GM23248 (cell line): ENCODE measurements around the gene DCAF4. TPM values are rescaled to one million over a fixed set of nuclear protein-coding genes. Genes with fewer than 3 reads are reported as not detected.
A peak's percentile ranks its signal among the peaks of the same experiment; 100 is the strongest.

Source experiments
- DNase-seq: peaks from one replicate; pipeline ENCODE4 v3.0.0-alpha.2; 2015
- H2AFZ ChIP-seq: fragments of 200-600 bp; sonication (generic); 2 replicates; pipeline ENCODE4 v1.6.1; 2016; ENCODE audit warnings: antibody characterized with exemption
- H3F3A ChIP-seq: fragments of 200-600 bp; sonication (generic); 2 replicates; pipeline ENCODE4 v1.6.1; 2016; ENCODE audit warnings: mild to moderate bottlenecking, antibody characterized with exemption, mixed run types; ENCODE audit not compliant: insufficient read depth
- H3K27ac ChIP-seq: fragments of 200-600 bp; sonication (generic); 2 replicates; pipeline ENCODE4 v1.5.1; 2016; ENCODE audit warnings: mild to moderate bottlenecking
- H3K27me3 ChIP-seq: fragments of 200-600 bp; sonication (generic); replicated peaks from 2 replicates; pipeline ENCODE4 v1.6.1; 2016; ENCODE audit warnings: mild to moderate bottlenecking; ENCODE audit not compliant: insufficient read depth
- H3K36me3 ChIP-seq: fragments of 200-600 bp; sonication (generic); 2 replicates; pipeline ENCODE4 v1.6.1; 2016; ENCODE audit warnings: low read depth, mild to moderate bottlenecking
- H3K4me1 ChIP-seq: fragments of 200-600 bp; sonication (generic); 2 replicates; pipeline ENCODE4 v1.6.1; 2016; ENCODE audit warnings: mild to moderate bottlenecking; ENCODE audit not compliant: insufficient read depth
- H3K4me2 ChIP-seq: fragments of 200-600 bp; sonication (generic); one replicate; pipeline ENCODE4 v1.6.1; 2016; ENCODE audit warnings: mild to moderate bottlenecking; ENCODE audit not compliant: unreplicated experiment
- H3K4me3 ChIP-seq: fragments of 200-600 bp; sonication (generic); 2 replicates; pipeline ENCODE4 v1.5.1; 2016; ENCODE audit warnings: mild to moderate bottlenecking
- H3K79me2 ChIP-seq: fragments of 200-600 bp; sonication (generic); 2 replicates; pipeline ENCODE4 v1.6.1; 2016; ENCODE audit warnings: mild to moderate bottlenecking; ENCODE audit not compliant: insufficient read depth
- H3K9ac ChIP-seq: fragments of 200-600 bp; sonication (generic); 2 replicates; pipeline ENCODE4 v1.6.1; 2016; ENCODE audit warnings: mild to moderate bottlenecking
- H3K9me2 ChIP-seq: fragments of 200-600 bp; sonication (generic); 2 replicates; pipeline ENCODE4 v1.6.1; 2016; ENCODE audit warnings: mixed run types, mild to moderate bottlenecking, moderate library complexity; ENCODE audit not compliant: insufficient read depth
- H3K9me3 ChIP-seq: fragments of 200-600 bp; sonication (generic); one replicate; pipeline ENCODE4 v1.6.1; 2017; ENCODE audit warnings: low read depth
- H4K20me1 ChIP-seq: fragments of 200-600 bp; sonication (generic); 2 replicates; pipeline ENCODE4 v1.6.0; 2016; ENCODE audit not compliant: insufficient read depth
- EZH2 ChIP-seq: fragments of 200-600 bp; sonication (generic); IDR thresholded peaks from 2 replicates; pipeline ENCODE4 v1.6.1; 2018; ENCODE audit warnings: antibody characterized with exemption, mild to moderate bottlenecking; ENCODE audit not compliant: insufficient read depth, poor library complexity, severe bottlenecking
- EZH2phosphoT487 ChIP-seq: fragments of 200-600 bp; sonication (generic); IDR thresholded peaks from 2 replicates; pipeline ENCODE4 v1.6.1; 2018; ENCODE audit warnings: antibody characterized with exemption, moderate library complexity, mild to moderate bottlenecking, low read depth; ENCODE audit not compliant: insufficient read depth
- WGBS, 2 experiments: methylation state at CpG; one replicate each; pipeline ENCODE4 v1.1.6; 2015 to 2017; ENCODE audit warnings: low lambda C conversion rate in 2 of 2, low coverage in 1 of 2; ENCODE audit errors: missing lambda C conversion rate in 2 of 2; 5-methylcytosine and 5-hydroxymethylcytosine counted together
- in situ Hi-C: fragments of 300-500 bp; cut with MboI; formaldehyde crosslinking; loops from 2 replicates; pipeline ENCODE4 v1.15.0; 2020
- polyA plus RNA-seq: library from polyadenylated mRNA; unstranded; fragments of >200 nt; fragmentation: Nextera tagmentation; extraction: Ambion mirVana; gene quantifications from 2 replicates; pipeline ENCODE4 v1.2.1, GENCODE V29; 2016
- total RNA-seq: library from RNA; depleted of rRNA; stranded (reverse); fragments of >200 nt; shearing (Covaris generic); gene quantifications from 2 replicates; pipeline ENCODE4 v1.2.3, GENCODE V29; 2014

DCAF4 gene
- total and polyA plus RNA-seq, 2 experiments from 2014 or later, result 17.1 to 20.4 TPM

GRCh38 chr14:72925171-72925759, 999 bp upstream of the DCAF4 start:
- Histone ChIP-seq H3K27me3 (no peaks in the 10 kb centered on the region), H3K9me2 (no peaks in the 10 kb centered on the region), H3K36me3 (no peaks in the 10 kb centered on the region), H3K4me2 (peak overlapping the region; percentile 70), H2AFZ (peak overlapping the region; percentile 88), H3K4me3 (peak overlapping the region; percentile 84), H3K79me2 (peaks cover 24% of the 10 kb centered on the region), H3K9me3 (no peaks in the 10 kb centered on the region), H3K4me1 (0 out of 2 replicates have a peak, but pooled peaks cover 4% of the 10 kb centered on the region), H3F3A (peaks cover 8% of the 10 kb centered on the region; the same call in 1 of the 2 replicates), H3K27ac (0 out of 2 replicates have a peak overlapping the region, but pooled peaks have one; percentile 2), H4K20me1 (no peaks in the 10 kb centered on the region), H3K9ac (peak overlapping the region; percentile 95)
- 78 to 79% methylated on average over 22 of the region's 22 CpGs for WGBS, 2 experiments
- in situ Hi-C loops, result no loop called here
- DNase-seq, result no peak
- TF ChIP-seq EZH2 (no peak), EZH2phosphoT487 (no peak)

GRCh38 chr14:72925815-72926291, 411 bp upstream of the DCAF4 start:
- Histone ChIP-seq H3K4me2 (peak overlapping the region; percentile 70), H4K20me1 (no peaks in the 10 kb centered on the region), H2AFZ (peak overlapping the region; percentile 88), H3K36me3 (no peaks in the 10 kb centered on the region), H3K27me3 (no peaks in the 10 kb centered on the region), H3F3A (peaks cover 8% of the 10 kb centered on the region; the same call in 1 of the 2 replicates), H3K9ac (peak overlapping the region; percentile 95), H3K4me3 (peak overlapping the region; percentile 84), H3K27ac (0 out of 2 replicates have a peak overlapping the region, but pooled peaks have one; percentile 2), H3K9me3 (no peaks in the 10 kb centered on the region), H3K9me2 (no peaks in the 10 kb centered on the region), H3K4me1 (0 out of 2 replicates have a peak, but pooled peaks cover 4% of the 10 kb centered on the region), H3K79me2 (peaks cover 30% of the 10 kb centered on the region)
- in situ Hi-C loops, result no loop called here
- no peak for DNase-seq
- TF ChIP-seq EZH2phosphoT487 (no peak), EZH2 (no peak)
- WGBS, 2 experiments, result 9 to 12% methylated on average over 18 to 32 of the region's 33 CpGs

- Histone ChIP-seq H3K4me3 (no peak overlapping the region), H3K9me3 (no peaks in the 10 kb centered on the region), H3K79me2 (peaks cover 60% of the 10 kb centered on the region), H2AFZ (no peak overlapping the region), H3K4me2 (no peak overlapping the region), H4K20me1 (no peaks in the 10 kb centered on the region), H3K27ac (no peak overlapping the region), H3F3A (no peaks in the 10 kb centered on the region), H3K36me3 (no peaks in the 10 kb centered on the region), H3K27me3 (no peaks in the 10 kb centered on the region), H3K9ac (no peak overlapping the region), H3K9me2 (no peaks in the 10 kb centered on the region), H3K4me1 (no peaks in the 10 kb centered on the region)
- TF ChIP-seq EZH2phosphoT487 (no peak), EZH2 (no peak)
- in situ Hi-C loops, result no loop called here
- no peak for DNase-seq
- 97% methylated on average over 13 to 20 of the region's 21 CpGs for WGBS, 2 experiments
Measured at GRCh38 chr14:72928872-72929271, 2.6 kb downstream of the DCAF4 start.

GRCh38 chr14:72929316-72930080, 3.2 kb downstream of the DCAF4 start:
- Histone ChIP-seq H3K79me2 (peaks cover 66% of the 10 kb centered on the region), H3K4me1 (no peaks in the 10 kb centered on the region), H3K9ac (no peak overlapping the region), H3K27ac (no peak overlapping the region), H3K4me3 (no peak overlapping the region), H3K36me3 (no peaks in the 10 kb centered on the region), H3K9me2 (no peaks in the 10 kb centered on the region), H3F3A (no peaks in the 10 kb centered on the region), H2AFZ (no peak overlapping the region), H4K20me1 (no peaks in the 10 kb centered on the region), H3K4me2 (no peak overlapping the region), H3K9me3 (no peaks in the 10 kb centered on the region), H3K27me3 (no peaks in the 10 kb centered on the region)
- TF ChIP-seq EZH2phosphoT487 (no peak), EZH2 (no peak)
- 95% methylated on average over 42 to 43 of the region's 43 CpGs for WGBS, 2 experiments
- DNase-seq, result no peak
- in situ Hi-C loops, result no loop called here
